ENCODE results near the gene AUH.

GRCh38 chr9:91269907-91270491 is 91.7 kb downstream of the AUH start:
- TF ChIP-seq CTCF (IDR thresholded peaks at IDR 0.05; ENCODE audit: low read depth, low read length): no peak
- TF ChIP-seq EZH2phosphoT487 (IDR thresholded peaks at IDR 0.05; ENCODE audit: low read depth): no peak
